GM19372 (cell line): Measurements from ENCODE around the gene TIFAB.

ENCODE experiments used
- ATAC-seq: cut with Tn5 transposase; IDR thresholded peaks from one replicate; pipeline ENCODE4 v1.9.1; 2021; ENCODE audit warnings: mild to moderate bottlenecking, low read depth, moderate library complexity; ENCODE audit not compliant: unreplicated experiment

TIFAB gene

DNA sequence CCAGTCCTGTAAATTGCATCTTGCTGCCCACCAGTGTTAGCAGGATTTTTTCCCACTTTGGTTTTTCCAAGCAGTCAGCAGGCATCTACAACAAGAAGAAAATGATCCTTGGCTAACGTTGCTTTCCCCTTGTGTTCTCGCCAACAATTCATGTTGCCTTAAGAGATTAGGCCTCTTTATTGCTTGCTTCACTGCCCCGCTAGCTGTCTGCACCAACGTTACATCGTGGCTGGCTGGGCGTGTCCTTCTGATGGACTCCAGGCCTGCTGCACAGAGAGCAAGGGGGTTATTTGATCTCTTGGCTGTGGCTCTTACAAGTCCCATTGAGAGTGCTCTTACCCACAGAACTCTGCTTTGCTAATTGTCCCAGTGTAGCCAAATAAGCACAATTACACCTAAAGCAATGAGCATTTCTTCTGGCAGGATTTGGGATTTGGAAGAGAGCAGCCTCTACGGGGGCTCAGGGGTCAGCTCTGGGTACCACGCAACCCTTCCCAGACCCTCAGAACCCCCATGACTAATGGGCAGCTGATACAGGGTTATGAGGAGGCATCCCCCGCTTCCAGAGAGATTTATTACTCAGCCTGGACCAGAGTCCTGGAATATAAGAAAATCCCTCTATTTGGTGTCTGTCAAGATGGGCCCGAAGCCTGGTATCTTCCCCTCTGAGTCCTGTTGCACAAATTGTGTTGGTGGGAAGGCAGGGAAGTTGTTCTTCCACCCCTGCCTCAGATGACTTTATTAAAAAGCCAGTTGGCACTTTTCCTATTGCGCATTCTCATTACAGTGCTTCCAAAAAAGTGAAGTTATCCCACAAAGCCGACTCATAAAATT is 22.6 kb downstream of the TIFAB start:
- ATAC-seq = no peak

DNA sequence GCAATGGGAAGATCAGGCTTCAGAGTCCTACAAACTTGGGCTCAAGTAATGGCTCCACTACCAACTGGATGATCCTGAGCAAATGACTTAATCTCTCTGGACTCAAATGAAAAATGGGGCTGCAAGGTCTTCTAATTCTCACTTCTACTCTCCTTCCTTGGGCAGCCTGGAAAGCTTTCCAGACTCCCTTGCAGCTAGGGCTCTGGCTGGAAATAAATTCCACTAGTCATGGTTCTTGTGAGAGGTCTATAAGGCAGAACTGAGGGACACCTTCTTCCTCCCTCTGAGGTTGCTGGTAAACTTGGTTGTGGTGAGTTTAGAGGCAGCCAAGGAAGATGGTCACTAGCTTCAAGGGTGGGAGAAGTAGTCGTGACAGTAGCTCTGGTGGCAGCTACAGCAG is 23.6 kb downstream of the TIFAB start:
- no peak for ATAC-seq

DNA sequence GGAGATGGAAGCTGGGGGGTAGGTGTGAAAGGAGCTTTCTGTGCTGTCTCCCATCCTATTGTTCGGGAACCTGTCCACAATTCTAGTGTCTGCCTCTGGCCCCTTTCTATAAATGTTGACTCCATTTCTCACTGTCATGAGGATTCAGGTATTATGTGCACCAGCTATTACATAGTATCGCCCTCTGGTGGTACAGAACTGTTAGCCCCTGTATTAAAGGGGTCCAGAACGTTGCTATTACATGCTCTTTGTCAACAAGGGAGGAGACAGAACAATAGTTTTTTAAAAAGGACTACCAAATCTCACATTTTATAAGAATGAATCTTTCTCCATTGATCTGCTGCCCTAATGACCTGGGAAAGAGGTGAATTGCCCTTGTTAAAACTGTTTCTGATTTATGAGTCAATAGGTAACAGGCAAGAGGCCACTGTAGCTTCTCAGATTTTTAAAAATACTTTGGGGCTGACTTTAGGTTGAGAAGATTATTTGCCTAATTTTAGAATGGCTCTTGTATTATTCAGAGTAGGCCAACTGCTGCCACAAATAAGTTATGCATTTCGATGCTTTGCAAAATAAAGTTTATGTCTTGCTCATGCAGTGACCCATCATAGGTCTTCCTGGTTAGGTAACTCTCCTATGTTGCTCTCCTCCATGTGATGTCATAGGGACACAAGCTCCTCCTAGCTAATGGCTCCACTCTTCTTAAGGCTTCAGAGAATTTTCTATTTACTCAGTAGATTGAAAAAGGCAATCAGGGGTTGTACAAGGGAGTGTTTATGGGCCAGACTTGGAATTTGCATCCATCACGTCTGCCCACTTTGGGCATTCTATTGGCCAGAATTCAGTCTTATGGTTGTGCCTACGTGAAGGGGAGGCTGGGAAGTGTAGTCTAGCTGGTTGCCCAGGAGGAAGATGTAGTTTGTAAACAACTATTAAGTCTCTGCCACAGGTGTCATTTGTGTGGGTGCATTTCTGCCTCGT is 25.8 kb downstream of the TIFAB start:
- ATAC-seq = peak; percentile 93

DNA sequence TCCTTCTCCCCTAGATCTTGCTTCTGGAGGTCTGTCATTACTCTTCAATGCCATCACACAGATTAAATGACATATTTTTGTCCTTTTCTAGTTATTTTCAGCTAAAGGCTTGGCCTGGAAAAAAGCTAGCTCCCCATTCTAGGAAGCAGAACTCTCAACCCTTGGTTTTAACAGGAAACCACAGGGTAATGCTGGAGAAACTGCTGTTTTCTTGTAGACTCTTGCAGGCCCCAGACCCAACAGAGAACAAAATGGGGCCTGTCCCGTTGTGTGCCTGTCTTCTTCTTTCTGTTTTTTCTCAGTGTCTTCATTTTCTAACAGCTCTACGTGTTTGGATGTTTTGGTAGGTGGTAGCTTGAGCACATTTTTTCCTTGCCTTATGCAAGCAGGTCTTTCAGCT is 26.5 kb downstream of the TIFAB start:
- ATAC-seq = no peak

DNA sequence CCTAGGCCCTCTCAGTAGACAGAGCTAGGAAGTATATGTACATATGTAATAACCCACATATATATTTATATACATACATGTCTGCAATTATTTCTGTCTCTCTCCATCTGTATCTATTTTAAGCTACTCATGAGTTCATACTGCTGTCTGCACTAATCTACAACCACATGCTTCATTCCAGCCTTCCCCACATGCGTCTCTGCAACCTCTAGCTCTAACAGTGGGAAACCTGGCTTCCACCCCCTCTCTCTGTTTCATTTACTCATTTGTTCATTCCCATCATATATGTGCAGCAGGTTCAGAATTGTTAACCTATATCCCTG is 28.3 kb downstream of the TIFAB start:
- no peak for ATAC-seq

DNA sequence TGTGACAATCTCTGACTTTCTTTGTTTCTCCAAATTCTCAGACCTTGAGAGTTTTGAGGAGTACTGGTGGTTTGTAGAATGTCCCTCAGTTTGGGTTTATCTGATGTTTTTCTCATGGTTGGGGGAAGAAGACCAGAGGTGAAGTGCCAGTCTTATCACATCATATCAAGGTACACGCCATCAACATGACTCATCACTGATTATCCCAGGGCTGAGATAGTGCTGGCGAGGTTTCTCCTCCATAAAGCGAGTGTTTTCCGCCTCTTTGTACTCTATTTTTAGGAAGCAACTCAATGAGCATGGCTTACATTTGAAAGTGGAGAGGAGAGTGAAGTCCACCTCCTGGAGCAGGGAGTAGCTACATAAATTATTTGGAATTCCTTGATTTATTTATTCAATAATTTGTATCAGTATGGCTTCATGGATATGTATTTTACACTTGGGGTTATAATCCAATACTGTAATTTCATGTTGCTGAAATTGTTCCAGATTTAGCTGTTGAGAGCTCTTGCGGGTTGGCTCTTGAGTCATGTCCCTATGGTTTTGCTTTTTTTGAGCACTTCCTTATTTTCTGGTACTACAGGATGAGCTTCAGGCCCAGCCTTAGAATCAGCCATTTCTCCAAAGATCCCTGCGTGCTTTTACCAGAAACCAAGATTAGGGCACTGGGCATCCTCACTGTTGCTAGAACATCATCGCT is 28.9 kb downstream of the TIFAB start:
- ATAC-seq = no peak

DNA sequence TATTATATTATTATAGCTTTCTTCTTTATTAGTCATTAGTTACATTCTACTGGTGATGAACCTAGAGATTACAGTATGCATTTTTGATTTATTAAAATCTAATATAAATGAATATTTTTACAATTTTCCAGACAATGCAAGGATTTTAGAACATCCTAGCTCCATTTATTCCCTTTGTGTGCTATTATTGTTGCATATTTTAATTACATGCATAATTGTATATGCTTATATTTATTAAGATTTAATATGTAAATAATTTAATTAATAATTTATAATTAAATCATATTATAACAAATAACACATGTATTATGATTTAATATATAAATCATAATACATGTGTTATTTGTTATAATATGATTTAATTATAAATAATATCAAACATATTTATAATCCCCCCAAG is 29.7 kb downstream of the TIFAB start:
- ATAC-seq = no peak

DNA sequence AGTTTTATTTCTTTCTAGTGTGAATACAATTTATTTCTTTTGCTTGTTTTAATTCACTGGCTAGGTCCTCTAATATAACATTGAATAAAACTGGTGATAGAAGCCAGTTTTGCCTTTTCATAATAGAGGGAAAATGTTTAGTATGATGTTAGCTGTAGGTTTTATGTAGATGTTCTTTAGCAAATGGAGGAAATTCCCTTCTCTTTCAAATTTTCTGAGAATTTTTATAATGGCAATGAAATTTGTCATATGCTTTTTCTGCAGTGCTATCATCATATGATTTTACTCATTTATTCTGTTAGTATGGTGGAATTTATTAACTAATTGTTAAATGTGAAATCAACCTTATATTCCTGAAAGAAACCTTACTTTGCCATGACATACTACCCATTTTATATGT is 35.1 kb downstream of the TIFAB start:
- ATAC-seq = no peak

DNA sequence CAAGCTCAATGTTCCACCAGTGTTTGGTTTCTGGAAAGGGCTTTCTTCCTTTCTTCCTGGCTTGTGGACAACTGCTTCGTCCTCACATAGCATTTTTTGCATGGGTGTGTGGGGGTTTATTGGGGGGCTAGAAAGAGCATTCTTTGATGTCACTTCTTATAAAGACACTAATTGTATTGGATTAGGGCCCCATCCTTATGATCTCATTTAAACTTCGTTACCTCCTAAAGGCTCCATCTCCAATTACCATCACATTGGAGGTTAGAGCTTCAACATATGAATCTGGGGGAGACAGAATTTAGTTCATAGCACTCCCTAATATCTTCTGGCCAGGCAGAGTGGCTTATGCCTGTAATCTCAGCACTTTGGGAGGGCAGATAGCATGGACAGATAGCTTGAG is 47.1 kb downstream of the TIFAB start:
- no peak for ATAC-seq

DNA sequence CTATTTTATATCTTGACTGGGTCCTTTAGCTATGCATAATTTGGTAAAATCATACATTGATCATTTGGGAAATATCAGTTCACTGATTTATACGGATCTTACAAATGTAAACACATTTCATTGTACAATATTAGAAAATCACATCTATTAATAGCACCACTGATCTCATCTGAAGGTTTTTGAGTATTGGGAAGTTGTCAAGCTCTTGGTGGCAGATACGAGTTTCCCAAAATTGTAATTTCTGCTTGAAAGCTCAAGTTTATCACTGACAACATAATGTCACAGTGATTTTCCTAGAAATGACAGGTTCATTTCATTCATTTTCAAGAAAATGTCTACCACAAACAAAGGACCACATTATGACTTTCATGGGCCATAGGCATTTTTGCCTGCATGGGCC is 50.1 kb downstream of the TIFAB start:
- ATAC-seq = no peak

DNA sequence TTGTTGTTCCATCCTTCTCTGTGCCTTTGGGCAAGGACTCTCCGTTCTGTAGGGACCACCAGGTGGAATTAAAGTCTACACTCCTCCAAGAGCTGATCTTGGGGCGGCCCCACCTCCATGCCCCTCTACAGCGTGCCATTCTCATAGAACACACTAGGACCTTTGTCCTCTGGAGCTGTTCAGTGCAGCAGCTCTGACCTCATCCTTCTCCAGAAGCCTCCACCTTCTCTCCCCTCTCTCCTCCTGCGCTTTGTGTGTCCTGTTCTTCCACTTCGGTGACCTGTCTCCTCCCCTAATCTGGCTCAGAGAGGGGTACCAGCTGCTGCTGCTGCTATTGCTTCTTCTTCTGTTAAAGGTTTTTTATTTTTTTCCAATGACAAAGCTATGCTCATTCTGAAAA is 51.3 kb downstream of the TIFAB start:
- no peak for ATAC-seq

DNA sequence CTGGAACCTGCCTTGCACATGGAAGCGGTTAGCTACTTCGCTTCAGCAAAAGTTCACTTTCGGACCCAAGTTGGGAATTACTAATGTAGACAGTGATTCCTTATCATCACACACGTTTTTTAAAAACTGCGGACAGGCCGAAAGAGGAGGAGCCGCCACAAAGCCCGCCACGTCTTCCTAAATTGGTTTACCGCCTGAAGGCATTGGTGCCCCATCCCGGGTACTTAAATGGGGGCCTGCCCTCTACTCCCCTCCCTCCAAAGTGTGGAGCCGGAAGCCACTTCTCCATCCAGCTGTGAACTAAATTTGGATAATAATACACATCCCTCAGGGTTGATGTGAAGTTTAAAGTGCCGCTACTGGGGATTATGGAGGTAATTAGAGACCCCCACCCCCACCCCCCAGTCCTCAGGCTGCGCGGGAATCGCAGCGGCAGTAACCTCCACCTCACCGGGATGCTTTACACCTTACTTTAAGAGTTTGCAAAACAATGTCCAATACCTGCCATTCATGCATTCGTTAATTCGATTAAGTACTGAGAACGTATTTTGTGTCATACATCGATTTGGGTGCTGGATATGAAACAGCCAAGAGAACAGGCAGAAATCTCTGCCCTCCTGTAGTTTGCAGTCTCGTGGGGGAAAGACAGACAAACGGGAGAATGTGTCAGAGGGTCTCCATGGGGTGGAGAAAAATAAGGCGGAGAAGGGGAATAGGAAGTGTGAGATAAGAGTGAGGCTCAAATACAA is 52.2 kb downstream of the TIFAB start:
- no peak for ATAC-seq

DNA sequence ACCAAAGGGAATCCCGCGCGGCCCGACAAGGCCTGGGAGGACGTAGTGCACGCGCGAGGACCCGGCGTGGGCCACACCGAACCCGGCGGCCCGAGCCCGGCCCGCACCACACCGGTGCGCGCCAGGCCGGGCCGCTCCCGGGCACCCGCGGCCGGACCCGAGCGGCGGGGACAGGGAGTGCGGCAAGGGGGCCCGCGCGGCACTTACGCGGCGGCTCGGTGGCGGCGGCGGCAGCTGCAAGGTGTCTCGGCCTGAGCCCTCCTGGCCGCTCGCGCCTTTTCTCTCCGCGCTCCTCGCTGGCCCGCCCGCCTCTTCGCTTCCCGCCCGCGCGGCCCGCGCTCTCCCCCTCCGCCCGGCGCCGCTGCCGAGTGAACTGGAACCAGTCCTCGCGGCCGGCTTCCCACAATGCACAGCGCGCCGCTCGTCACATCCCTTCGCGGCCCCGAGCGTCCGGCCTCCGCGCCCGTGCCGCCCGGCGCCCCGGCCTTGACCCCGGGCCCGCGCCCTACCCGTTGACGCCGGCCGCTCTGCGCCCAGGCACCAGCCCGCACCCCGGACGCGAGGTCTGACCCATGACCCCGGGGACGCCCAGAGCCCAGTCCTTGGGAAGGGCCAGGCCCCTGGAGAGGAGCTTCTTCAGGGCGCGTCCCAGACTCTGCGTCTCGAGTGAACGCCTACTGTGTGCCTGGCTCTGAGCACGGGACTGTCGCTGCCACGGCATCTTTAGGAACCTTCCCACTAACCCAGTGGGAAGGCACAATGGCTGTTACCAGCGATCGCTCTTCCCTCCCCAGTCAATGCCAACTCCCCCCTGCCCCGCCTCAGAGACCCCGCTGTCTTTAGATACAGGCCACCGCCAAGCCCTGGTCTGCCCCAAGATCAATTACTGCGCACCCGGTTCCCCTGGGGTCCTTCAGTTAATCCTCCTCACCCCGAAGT is 53.0 kb downstream of the TIFAB start, which contains the start of gene MACROH2A1:
Gene MACROH2A1 (minus strand): TSS at position 377 of the 939 bp plus-strand sequence. CDS start 10,138 bp downstream, outside the sequence.
- ATAC-seq = peak; percentile 86

DNA sequence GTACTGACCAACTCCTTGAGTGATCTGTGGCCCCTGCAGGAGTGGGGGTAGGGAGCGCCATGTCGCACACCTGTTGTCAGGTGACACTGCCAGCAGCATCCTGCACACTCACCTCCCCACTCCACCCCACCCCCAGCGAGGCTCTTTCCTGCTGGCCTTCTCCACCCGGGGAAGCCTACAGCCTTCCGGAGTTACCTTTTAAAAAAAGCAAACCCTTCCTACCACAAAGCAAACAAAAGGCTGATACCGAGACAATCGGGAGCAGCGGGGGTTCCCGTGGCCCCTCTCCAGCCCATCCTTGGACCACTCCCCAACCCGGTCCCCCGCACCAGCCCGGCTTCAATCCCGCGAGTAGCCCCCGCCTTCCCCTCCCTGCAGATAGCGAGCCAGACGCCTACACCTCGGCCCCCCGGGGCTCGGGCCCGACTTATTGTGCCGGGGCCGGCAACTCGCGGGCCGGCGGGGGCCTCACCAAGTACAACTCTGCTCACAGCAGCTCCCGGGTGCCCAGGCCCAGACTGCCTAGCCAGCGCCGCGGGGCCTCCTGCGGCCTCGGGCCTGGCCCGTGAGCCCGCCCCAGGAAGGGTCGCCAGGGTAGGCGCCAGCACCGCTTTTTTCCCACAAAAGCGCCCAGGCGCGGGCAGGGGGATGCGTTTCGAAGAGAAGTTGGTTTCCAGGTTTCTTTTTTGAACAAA is 53.8 kb downstream of the TIFAB start:
- peak; percentile 29 for ATAC-seq
